ENCODE data around the gene SMIM13. TPM values are rescaled to one million over a fixed set of nuclear protein-coding genes. Genes with fewer than 3 reads are reported as not detected.
"Not testable (repeated sequence)": the region's sequence is repeated elsewhere in the genome, so short reads cannot be mapped to it uniquely, and the experiment has no call there.

SMIM13 gene
- total RNA-seq, 1 donor from 2014 or later: 8.4 TPM

DNA sequence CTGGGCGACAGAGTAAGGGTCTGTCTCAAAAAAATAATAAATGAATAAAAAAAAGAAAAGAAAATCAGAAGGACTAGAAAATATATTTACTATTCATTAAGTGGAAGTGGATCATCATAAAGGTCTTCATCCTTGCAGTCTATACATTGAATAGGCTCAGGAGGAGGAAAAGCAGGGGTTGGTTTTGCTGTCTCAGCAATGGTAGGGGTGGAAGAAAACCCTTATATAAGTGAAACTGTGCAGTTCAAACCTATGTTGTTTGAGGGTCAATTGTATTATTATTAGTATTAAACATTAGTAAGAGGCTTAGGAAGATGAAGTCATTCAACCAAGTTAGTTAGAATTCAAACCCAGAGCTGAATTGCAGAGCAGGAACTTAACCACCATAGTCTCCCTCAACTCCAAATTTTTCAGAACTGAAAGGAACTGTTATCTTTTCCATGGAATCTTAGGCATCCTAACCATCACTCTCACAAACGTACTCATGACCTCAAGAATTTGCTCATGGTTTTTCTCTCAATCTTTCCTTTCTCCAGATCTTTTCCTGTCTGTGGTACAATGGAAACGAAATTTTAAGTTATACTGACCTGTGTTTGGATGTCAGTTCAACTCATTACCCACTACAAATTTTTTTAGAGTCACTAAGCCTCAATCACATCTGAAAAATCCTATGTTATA, 7.7 kb upstream of the SMIM13 start:
- ATAC-seq (no peak), DNase-seq (no peak)
- Histone ChIP-seq H3K27ac (no peak overlapping the region), H3K9me3 (no peaks in the 10 kb centered on the region), H3K27me3 (no peaks in the 10 kb centered on the region), H3K4me1 (no peaks in the 10 kb centered on the region), H3K4me3 (no peak overlapping the region), H3K36me3 (no peaks in the 10 kb centered on the region)
- TF ChIP-seq, protein P1, sequence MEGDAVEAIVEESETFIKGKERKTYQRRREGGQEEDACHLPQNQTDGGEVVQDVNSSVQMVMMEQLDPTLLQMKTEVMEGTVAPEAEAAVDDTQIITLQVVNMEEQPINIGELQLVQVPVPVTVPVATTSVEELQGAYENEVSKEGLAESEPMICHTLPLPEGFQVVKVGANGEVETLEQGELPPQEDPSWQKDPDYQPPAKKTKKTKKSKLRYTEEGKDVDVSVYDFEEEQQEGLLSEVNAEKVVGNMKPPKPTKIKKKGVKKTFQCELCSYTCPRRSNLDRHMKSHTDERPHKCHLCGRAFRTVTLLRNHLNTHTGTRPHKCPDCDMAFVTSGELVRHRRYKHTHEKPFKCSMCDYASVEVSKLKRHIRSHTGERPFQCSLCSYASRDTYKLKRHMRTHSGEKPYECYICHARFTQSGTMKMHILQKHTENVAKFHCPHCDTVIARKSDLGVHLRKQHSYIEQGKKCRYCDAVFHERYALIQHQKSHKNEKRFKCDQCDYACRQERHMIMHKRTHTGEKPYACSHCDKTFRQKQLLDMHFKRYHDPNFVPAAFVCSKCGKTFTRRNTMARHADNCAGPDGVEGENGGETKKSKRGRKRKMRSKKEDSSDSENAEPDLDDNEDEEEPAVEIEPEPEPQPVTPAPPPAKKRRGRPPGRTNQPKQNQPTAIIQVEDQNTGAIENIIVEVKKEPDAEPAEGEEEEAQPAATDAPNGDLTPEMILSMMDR (IDR thresholded peaks at IDR 0.05): no peak
- intact Hi-C loops (cut with DNase I): no loop called here

DNA sequence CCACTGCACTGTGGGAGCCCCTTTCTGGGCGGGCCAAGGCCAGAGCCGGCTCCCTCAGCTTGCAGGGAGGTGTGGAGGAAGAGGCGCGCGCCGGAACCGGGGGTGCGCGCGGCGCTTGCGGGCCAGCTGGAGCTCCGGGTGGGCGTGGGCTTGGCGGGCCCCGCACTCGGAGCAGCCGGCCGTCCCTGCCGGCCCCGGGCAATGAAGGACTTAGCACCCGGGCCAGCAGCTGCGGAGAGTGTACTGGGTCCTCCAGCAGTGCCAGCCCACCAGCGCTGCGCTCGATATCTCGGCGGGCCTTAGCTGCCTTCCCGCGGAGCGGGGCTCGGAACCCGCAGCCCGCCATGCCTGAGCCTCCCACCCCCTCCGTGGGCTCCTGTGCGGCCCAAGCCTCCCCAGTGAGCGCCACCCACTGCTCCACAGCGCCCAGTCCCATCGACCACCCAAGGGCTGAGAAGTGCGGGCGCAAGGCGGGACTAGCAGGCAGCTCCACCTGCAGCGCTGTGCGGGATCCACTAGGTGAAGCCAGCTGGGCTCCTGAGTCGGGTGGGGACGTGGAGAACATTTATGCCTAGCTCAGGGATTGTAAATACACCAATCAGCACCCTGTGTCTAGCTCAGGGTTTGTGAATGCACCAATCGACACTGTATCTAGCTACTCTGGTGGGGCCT, 6.4 kb upstream of the SMIM13 start:
- H3K4me1 ChIP-seq; ATAC-seq; intact Hi-C loops (cut with DNase I); H3K27ac ChIP-seq; H3K36me3 ChIP-seq; H3K4me3 ChIP-seq; H3K27me3 ChIP-seq; H3K9me3 ChIP-seq; DNase-seq: not testable (repeated sequence)

DNA sequence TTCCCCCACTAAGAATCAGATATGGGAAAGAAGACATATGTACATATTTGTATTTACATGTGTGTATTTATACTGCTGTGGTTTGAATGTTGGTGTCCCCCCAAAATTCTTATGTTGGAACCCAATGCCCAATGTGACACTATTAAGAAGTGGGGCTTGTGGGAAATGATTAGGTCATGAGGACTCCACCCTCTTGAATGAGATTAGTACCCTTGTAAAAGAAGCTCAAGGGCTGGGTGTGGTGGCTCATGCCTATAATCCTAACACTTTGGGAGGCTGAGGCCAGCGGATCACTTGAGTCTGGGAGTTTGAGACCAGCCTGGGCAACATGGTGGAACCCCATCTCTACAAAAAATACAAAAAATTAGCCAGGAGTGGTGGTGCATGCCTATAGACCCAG, 3.9 kb upstream of the SMIM13 start:
- no peak for ATAC-seq

DNA sequence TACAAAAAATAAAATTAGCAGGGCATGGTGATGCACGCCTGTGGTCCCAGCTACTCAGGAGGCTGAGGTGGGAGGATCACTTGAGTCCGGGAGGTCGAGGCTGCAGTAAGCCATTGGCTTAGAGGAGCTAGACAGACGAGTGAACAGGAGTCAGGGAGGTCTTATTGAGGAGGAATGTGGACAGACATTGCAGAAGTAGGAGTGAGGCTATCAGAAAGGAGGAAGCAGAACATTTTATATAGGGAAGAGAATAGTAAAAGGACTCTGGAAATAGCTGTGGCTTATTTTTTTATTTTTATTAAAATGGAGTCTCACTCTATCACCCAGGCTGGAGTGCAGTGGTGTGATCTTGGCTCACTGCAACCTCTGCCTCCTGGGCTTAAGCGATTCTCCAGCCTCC, 2.5 kb upstream of the SMIM13 start:
- H3K36me3 ChIP-seq; H3K27me3 ChIP-seq; ATAC-seq; H3K27ac ChIP-seq; intact Hi-C loops (cut with DNase I); H3K9me3 ChIP-seq; H3K4me3 ChIP-seq; DNase-seq: not testable (repeated sequence)
- peaks cover 12% of the 10 kb centered on the region for H3K4me1 ChIP-seq

More for the DNA sequence above, 3.9 kb upstream of the SMIM13 start:
- no peak overlapping the region for H3K4me3 ChIP-seq
- H3K27ac ChIP-seq: no peak overlapping the region
- H3K36me3 ChIP-seq: no peaks in the 10 kb centered on the region
- intact Hi-C loops (cut with DNase I): no loop called here
- TF ChIP-seq, protein P1 (IDR thresholded peaks at IDR 0.05): no peak
- no peaks in the 10 kb centered on the region for H3K27me3 ChIP-seq
- DNase-seq: no peak
- peaks cover 2% of the 10 kb centered on the region for H3K4me1 ChIP-seq
- H3K9me3 ChIP-seq: no peaks in the 10 kb centered on the region

DNA sequence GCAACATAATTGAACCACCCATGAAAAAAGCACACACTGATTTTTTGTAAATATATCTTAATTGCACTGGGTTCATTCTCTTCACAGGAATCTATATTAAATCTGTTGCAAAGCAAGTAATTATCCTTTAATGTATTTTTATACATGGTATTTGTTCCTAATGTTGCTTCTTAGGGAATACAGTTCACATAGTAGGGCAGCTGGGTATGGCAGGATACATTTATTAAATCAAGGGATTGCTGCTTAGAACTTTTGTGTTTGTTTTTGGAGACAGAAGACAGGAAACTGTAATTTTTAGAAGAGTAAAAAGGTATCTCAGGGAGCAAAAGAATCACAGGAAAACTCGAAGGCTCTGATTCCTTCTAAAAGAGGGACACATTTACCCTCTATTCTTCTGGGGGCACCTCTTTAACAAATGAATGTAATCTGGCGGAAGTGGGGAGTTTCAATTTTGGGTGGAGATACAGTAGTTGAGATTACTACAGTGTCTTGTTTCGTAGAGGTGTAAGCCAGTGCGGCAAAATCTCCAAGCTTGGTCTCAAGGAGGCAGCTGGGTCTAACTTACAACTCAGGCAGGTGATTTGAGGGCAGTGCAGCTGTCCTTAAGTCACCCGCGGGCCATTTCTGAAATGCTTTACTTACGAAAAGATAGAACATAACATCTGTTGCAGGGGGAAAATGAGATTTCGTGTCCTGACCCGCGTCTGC, 812 bp upstream of the SMIM13 start:
- DNase-seq: no peak
- Histone ChIP-seq H3K27me3 (no peaks in the 10 kb centered on the region), H3K9me3 (no peaks in the 10 kb centered on the region), H3K4me3 (peak overlapping the region; percentile 99), H3K36me3 (no peaks in the 10 kb centered on the region), H3K4me1 (peaks cover 12% of the 10 kb centered on the region), H3K27ac (peak overlapping the region; percentile 99)
- ATAC-seq: peak; percentile 2
- TF ChIP-seq, protein P1 (IDR thresholded peaks at IDR 0.05): no peak
- intact Hi-C loops (cut with DNase I): no loop called here

DNA sequence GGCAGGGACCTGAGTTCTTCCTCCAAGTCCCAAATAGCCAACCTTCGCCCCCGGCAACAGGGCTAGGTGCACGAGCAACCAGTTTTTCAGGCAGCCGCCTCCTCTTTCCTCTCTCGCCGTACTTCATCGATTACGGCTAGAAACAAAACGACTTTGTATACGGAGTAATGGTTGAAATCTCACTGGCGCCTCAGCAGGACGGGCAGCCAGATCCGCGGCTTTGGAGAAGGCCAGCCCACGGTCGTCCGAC, 333 bp upstream of the SMIM13 start:
- intact Hi-C loops (cut with DNase I): no loop called here
- ATAC-seq: no peak
- H3K4me1 ChIP-seq: peaks cover 12% of the 10 kb centered on the region
- H3K4me3 ChIP-seq: peak overlapping the region; percentile 99
- no peaks in the 10 kb centered on the region for H3K36me3 ChIP-seq
- TF ChIP-seq, protein P1 (IDR thresholded peaks at IDR 0.05): no peak
- peak overlapping the region; percentile 99 for H3K27ac ChIP-seq
- no peaks in the 10 kb centered on the region for H3K9me3 ChIP-seq
- no peaks in the 10 kb centered on the region for H3K27me3 ChIP-seq
- DNase-seq: no peak
